Measurements from ENCODE around the gene JUND. TPM values are rescaled to one million over a fixed set of nuclear protein-coding genes. Genes with fewer than 3 reads are reported as not detected.
A peak's percentile ranks its signal among the peaks of the same experiment; 100 is the strongest.

The JUND gene
- total RNA-seq, 2 experiments from 2014 or later, result 79.0 to 138 TPM

- ChIA-PET POLR2A (interaction anchor here (0.5 to 3.8 kb wide), 14 partner anchors 9 to 202 kb away, joined by 3 to 44 read pairs (median 6); partner anchors contain the start of genes LSM4 and SSBP4), CTCF (ENCODE audit: unreplicated experiment) (interaction anchor here (0.6 to 2.3 kb wide), 13 partner anchors 13 to 189 kb away, joined by 3 to 22 read pairs (median 4); partner anchors contain the start of gene LSM4)
- peak overlapping the region; percentile 86 for H3K27ac ChIP-seq (ENCODE audit: low read depth, low read length, poor library complexity, severe bottlenecking)
- peak overlapping the region; percentile 80 for H3K4me3 ChIP-seq (ENCODE audit: low read depth, low read length, poor library complexity, severe bottlenecking)
- no peaks in the 10 kb centered on the region for H3K9me3 ChIP-seq (ENCODE audit: low read length)
- peak; percentile 97 for DNase-seq (ENCODE audit: low spot score)
- peak overlapping the region; percentile 66 for H3K4me2 ChIP-seq (ENCODE audit: low read length)
- no peak for TF ChIP-seq EZH2phosphoT487 (IDR thresholded peaks at IDR 0.05; ENCODE audit: borderline replicate concordance, low read depth, low read length)
- peak; percentile 99 for TF ChIP-seq CTCF (conservative IDR thresholded peaks at IDR 0.05; ENCODE audit: low read length)
- no peak overlapping the region for H2AFZ ChIP-seq (ENCODE audit: low read length)
- intact Hi-C loops (cut with micrococcal nuclease; ENCODE audit: unreplicated experiment), result loop anchor here (1.0 to 2.0 kb wide), 5 partner anchors 26 to 131 kb away; partner anchors contain the start of genes LSM4 and RAB3A
- H3K9me2 ChIP-seq (ENCODE audit: insufficient read depth, low read length), result no peaks in the 10 kb centered on the region
- TSS peak; percentile 82 for BruUV-seq (replicated peaks)
- H3K4me1 ChIP-seq (ENCODE audit: insufficient read depth, low read length, poor library complexity, severe bottlenecking), result peaks cover 23% of the 10 kb centered on the region
- H4K20me1 ChIP-seq (ENCODE audit: insufficient read depth, low read length), result peaks cover 10% of the 10 kb centered on the region; the same call in 1 of the 2 replicates
- peaks cover 16% of the 10 kb centered on the region; the same call in 1 of the 2 replicates for H3K36me3 ChIP-seq (ENCODE audit: insufficient read depth, low read length)
- H3K79me2 ChIP-seq (ENCODE audit: insufficient read depth, low read depth, low read length), result peaks cover 20% of the 10 kb centered on the region; the same call in 1 of the 2 replicates
Observed at GRCh38 chr19:18279516-18280246, 1.7 kb downstream of the JUND start.

GRCh38 chr19:18279266-18279515, 2.2 kb downstream of the JUND start:
- POLR2A ChIA-PET, result interaction anchor here (0.7 to 3.8 kb wide), 8 partner anchors 14 to 123 kb away, joined by 3 to 44 read pairs (median 12); partner anchors contain the start of gene LSM4
- Histone ChIP-seq H3K4me2 (ENCODE audit: low read length) (peak overlapping the region; percentile 66), H3K4me3 (ENCODE audit: low read depth, low read length, poor library complexity, severe bottlenecking) (peak overlapping the region; percentile 80), H3K79me2 (ENCODE audit: insufficient read depth, low read depth, low read length) (peaks cover 20% of the 10 kb centered on the region; the same call in 1 of the 2 replicates), H3K4me1 (ENCODE audit: insufficient read depth, low read length, poor library complexity, severe bottlenecking) (peaks cover 21% of the 10 kb centered on the region), H3K36me3 (ENCODE audit: insufficient read depth, low read length) (peaks cover 16% of the 10 kb centered on the region; the same call in 1 of the 2 replicates), H4K20me1 (ENCODE audit: insufficient read depth, low read length) (peaks cover 10% of the 10 kb centered on the region; the same call in 1 of the 2 replicates), H3K27ac (ENCODE audit: low read depth, low read length, poor library complexity, severe bottlenecking) (peak overlapping the region; percentile 86), H3K9me2 (ENCODE audit: insufficient read depth, low read length) (no peaks in the 10 kb centered on the region), H2AFZ (ENCODE audit: low read length) (no peak overlapping the region), H3K9me3 (ENCODE audit: low read length) (no peaks in the 10 kb centered on the region)
- no peak for TF ChIP-seq CTCF (conservative IDR thresholded peaks at IDR 0.05; ENCODE audit: low read length)
- TF ChIP-seq EZH2phosphoT487 (IDR thresholded peaks at IDR 0.05; ENCODE audit: borderline replicate concordance, low read depth, low read length), result no peak
- no TSS peak for BruUV-seq (replicated peaks)
- DNase-seq (ENCODE audit: low spot score), result no peak
- CTCF ChIA-PET (ENCODE audit: unreplicated experiment), result interaction anchor here (0.6 to 2.3 kb wide), 8 partner anchors 13 to 109 kb away, joined by 3 to 22 read pairs (median 6); partner anchors contain the start of gene LSM4
- intact Hi-C loops (cut with micrococcal nuclease; ENCODE audit: unreplicated experiment), result loop anchor here (1.0 to 2.0 kb wide), 4 partner anchors 26 to 74 kb away; partner anchors contain the start of genes LSM4 and RAB3A

All from OCI-LY7 (cell line).